Tibial nerve (tissue), 3 donors: ENCODE data around the gene TBX1.
"Not testable (repeated sequence)": the region's sequence is repeated elsewhere in the genome, so short reads cannot be mapped to it uniquely, and the experiment has no call there.

Source experiments
- POLR2A ChIP-seq, 2 donors: fragments of 450-650 bp; IDR thresholded peaks; one replicate each; pipeline ENCODE4 v1.6.1; 2017; ENCODE audit warnings: antibody characterized with exemption in 2 of 2, mild to moderate bottlenecking in 2 of 2, moderate library complexity in 2 of 2
- TF ChIP-seq, protein P1 (sequence below), 5 experiments: fragments of 200-600 bp in 3 of 5; fragments of 450-650 bp in 2 of 5; sonication (generic) in 3 of 5; IDR thresholded peaks; one replicate each; pipeline ENCODE4 v1.5.1; 2016 to 2019; ENCODE audit warnings: antibody characterized with exemption in 5 of 5, mild to moderate bottlenecking in 3 of 5, moderate library complexity in 2 of 5

DNA sequence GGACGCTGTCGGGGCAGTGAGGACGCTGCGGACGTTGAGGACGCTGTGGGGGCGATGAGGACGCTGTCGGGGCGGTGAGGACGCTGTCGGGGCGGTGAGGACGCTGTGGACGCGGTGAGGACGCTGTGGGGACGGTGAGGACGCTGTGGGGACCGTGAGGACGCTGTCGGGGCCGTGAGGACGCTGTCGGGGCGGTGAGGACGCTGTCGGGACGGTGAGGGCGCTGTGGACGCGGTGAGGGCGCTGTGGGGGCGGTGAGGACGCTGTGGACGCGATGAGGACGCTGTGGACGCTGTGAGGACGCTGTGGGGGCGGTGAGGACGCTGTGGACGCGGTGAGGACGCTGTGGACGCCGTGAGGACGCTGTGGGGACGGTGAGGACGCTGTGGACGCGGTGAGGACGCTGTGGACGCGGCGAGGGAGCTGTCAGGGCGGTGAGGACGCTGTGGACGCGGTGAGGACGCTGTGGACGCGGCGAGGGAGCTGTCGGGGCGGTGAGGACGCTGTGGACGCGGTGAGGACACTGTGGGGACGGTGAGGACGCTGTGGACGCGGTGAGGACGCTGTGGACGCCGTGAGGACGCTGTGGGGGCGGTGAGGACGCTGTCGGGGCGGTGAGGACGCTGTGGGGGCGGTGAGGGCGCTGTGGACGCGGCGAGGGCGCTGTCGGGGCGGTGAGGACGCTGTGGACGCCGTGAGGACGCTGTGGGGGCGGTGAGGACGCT is 34.4 kb upstream of the TBX1 start:
- TF ChIP-seq, protein P1, sequence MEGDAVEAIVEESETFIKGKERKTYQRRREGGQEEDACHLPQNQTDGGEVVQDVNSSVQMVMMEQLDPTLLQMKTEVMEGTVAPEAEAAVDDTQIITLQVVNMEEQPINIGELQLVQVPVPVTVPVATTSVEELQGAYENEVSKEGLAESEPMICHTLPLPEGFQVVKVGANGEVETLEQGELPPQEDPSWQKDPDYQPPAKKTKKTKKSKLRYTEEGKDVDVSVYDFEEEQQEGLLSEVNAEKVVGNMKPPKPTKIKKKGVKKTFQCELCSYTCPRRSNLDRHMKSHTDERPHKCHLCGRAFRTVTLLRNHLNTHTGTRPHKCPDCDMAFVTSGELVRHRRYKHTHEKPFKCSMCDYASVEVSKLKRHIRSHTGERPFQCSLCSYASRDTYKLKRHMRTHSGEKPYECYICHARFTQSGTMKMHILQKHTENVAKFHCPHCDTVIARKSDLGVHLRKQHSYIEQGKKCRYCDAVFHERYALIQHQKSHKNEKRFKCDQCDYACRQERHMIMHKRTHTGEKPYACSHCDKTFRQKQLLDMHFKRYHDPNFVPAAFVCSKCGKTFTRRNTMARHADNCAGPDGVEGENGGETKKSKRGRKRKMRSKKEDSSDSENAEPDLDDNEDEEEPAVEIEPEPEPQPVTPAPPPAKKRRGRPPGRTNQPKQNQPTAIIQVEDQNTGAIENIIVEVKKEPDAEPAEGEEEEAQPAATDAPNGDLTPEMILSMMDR (IDR thresholded peaks at IDR 0.05): not testable (repeated sequence)
- not testable (repeated sequence) for TF ChIP-seq POLR2A (IDR thresholded peaks at IDR 0.05)
